Endothelial cell of umbilical vein (primary cell): ENCODE results near the gene COMMD9. TPM values are rescaled to one million over a fixed set of nuclear protein-coding genes. Genes with fewer than 3 reads are reported as not detected.

Source experiments
- BruUV-seq: library from RNA; stranded (reverse); fragments of 400-500 nt; replicated peaks from 2 replicates; lab custom pipeline; 2021; lab: Mats Ljungman, UMichigan
- CTCF ChIA-PET: fragments of 300-600, 350-600 bp; sonication (Branson Sonifier 250); formaldehyde crosslinking; loops from one replicate; lab custom pipeline; 2021; ENCODE audit warnings: antibody characterized with exemption, inconsistent platforms; lab: Charles Lee
- POLR2A ChIA-PET: fragments of 300-600, 350-600 bp; sonication (Branson Sonifier 250); formaldehyde crosslinking; loops from one replicate; lab custom pipeline; 2021; ENCODE audit warnings: antibody characterized with exemption, inconsistent platforms; lab: Charles Lee
- DNase-seq: peaks from one replicate; pipeline ENCODE4 v3.0.0-alpha.2; 2011; ENCODE audit warnings: low read depth, low spot score
- FAIRE-seq: peaks from 2 replicates; lab custom pipeline; 2011; peaks lifted over from hg19 to GRCh38; lab: Jason Lieb, UNC
- H2AFZ ChIP-seq: 2 replicates; pipeline ENCODE4 v1.6.0; 2012; ENCODE audit warnings: low read depth, low read length, control low read depth, inconsistent platforms
- H3K27ac ChIP-seq: 2 replicates; pipeline ENCODE4 v1.5.1; 2011; ENCODE audit warnings: low read depth, mild to moderate bottlenecking, control low read depth, low read length, moderate library complexity; ENCODE audit not compliant: insufficient read depth
- H3K27me3 ChIP-seq, 2 experiments: 2 replicates each; pipeline versions ENCODE4 v1.6.0 to v1.6.1; 2011; ENCODE audit warnings: low read length in 2 of 2, mixed read lengths in 1 of 2; ENCODE audit not compliant: control insufficient read depth in 2 of 2, insufficient read depth in 2 of 2
- H3K36me3 ChIP-seq, 2 experiments: 2 replicates in 1 of 2; 3 replicates in 1 of 2; pipeline ENCODE4 v1.5.1; 2011; ENCODE audit warnings: low read length in 2 of 2, mild to moderate bottlenecking in 1 of 2, moderate library complexity in 1 of 2; ENCODE audit not compliant: control insufficient read depth in 2 of 2, insufficient read depth in 2 of 2; ENCODE audit errors: extremely low read depth in 1 of 2
- H3K4me1 ChIP-seq: 3 replicates; pipeline ENCODE4 v1.5.1; 2011; ENCODE audit warnings: mild to moderate bottlenecking, low read length; ENCODE audit not compliant: control insufficient read depth, insufficient read depth; ENCODE audit errors: extremely low read depth
- H3K4me2 ChIP-seq: 2 replicates; pipeline ENCODE4 v1.6.1; 2011; ENCODE audit warnings: low read length, control low read depth, mixed read lengths; ENCODE audit not compliant: insufficient read depth
- H3K4me3 ChIP-seq, 3 experiments: fragments of 200-600 bp in 1 of 3; sonication (generic), shearing (Covaris generic) in 1 of 3; replicated peaks in 1 of 3; 2 replicates each; pipeline ENCODE4 v1.5.1; 2011 to 2016; ENCODE audit warnings: control low read depth in 3 of 3, low read length in 3 of 3, mild to moderate bottlenecking in 2 of 3, inconsistent platforms in 1 of 3, low read depth in 1 of 3, moderate library complexity in 1 of 3; ENCODE audit not compliant: insufficient read depth in 1 of 3
- H3K79me2 ChIP-seq: 2 replicates; pipeline ENCODE4 v1.6.0; 2012; ENCODE audit warnings: low read length, inconsistent platforms; ENCODE audit not compliant: control insufficient read depth, insufficient read depth
- H3K9ac ChIP-seq: replicated peaks from 2 replicates; pipeline ENCODE3; 2011; ENCODE audit warnings: low read length, control low read depth; ENCODE audit not compliant: insufficient read depth; ENCODE audit errors: extremely low read depth
- H3K9me1 ChIP-seq: replicated peaks from 3 replicates; pipeline ENCODE4 v1.6.0; 2011; ENCODE audit warnings: mild to moderate bottlenecking, low read length; ENCODE audit not compliant: control insufficient read depth, insufficient read depth; ENCODE audit errors: extremely low read depth
- H3K9me3 ChIP-seq: replicated peaks from 2 replicates; pipeline ENCODE4 v1.5.1; 2012; ENCODE audit warnings: low read length, inconsistent platforms; ENCODE audit not compliant: control insufficient read depth, insufficient read depth
- H4K20me1 ChIP-seq: replicated peaks from 2 replicates; pipeline ENCODE3; 2011; ENCODE audit warnings: mild to moderate bottlenecking, low read length; ENCODE audit not compliant: control insufficient read depth, insufficient read depth; ENCODE audit errors: extremely low read depth
- EZH2 ChIP-seq: IDR thresholded peaks from 2 replicates; pipeline ENCODE4 v1.6.1; 2012; ENCODE audit warnings: borderline replicate concordance, low read depth, mild to moderate bottlenecking, moderate library complexity, low read length, inconsistent platforms; ENCODE audit not compliant: severe bottlenecking
- FOS ChIP-seq: IDR thresholded peaks from 2 replicates; pipeline ENCODE4 v1.6.1; 2011; ENCODE audit warnings: mild to moderate bottlenecking, low read length, moderate library complexity, borderline replicate concordance; ENCODE audit not compliant: insufficient read depth
- GATA2 ChIP-seq: IDR thresholded peaks from 2 replicates; pipeline ENCODE4 v1.7.0; 2011; ENCODE audit warnings: low read depth, mild to moderate bottlenecking, moderate library complexity, mixed read lengths, low read length; ENCODE audit not compliant: insufficient read length, insufficient read depth
- JUN ChIP-seq: IDR thresholded peaks from 2 replicates; pipeline ENCODE4 v1.6.1; 2011; ENCODE audit warnings: borderline replicate concordance, low read depth; ENCODE audit not compliant: insufficient read length, insufficient read depth
- MAX ChIP-seq: IDR thresholded peaks from 2 replicates; pipeline ENCODE4 v1.6.1; 2011; ENCODE audit not compliant: insufficient read depth, insufficient read length
- MYC ChIP-seq: IDR thresholded peaks from one replicate; pipeline ENCODE4 v1.6.1; 2011; ENCODE audit warnings: mild to moderate bottlenecking, low read depth, low read length
- POLR2A ChIP-seq: IDR thresholded peaks from 2 replicates; pipeline ENCODE4 v1.6.1; 2012; ENCODE audit warnings: low read depth, mild to moderate bottlenecking, control low read depth, low read length
- POLR2AphosphoS5 ChIP-seq: IDR thresholded peaks from 2 replicates; pipeline ENCODE4 v1.6.1; 2012; ENCODE audit warnings: low read depth, mild to moderate bottlenecking, control low read depth, low read length, moderate library complexity; ENCODE audit not compliant: insufficient read depth
- dilution Hi-C: fragments of 300-500 bp; cut with MboI; formaldehyde crosslinking; loops from one replicate; pipeline ENCODE4 v1.15.0; 2019; ENCODE audit warnings: low sequenced_read_pairs; ENCODE audit not compliant: extremely low pct_ligation_motif_present
- intact Hi-C: fragments of 100-400 bp; cut with micrococcal nuclease; formaldehyde crosslinking; loops from one replicate; pipeline ENCODE4 v1.10.0; 2022
- polyA plus RNA-seq, 4 experiments: library from polyadenylated mRNA; depleted of rRNA in 3 of 4; stranded (reverse) in 3 of 4; unstranded in 1 of 4; fragments of >200 nt; gene quantifications; 2 replicates each; pipeline versions ENCODE4 v1.2.1 to v1.2.3, GENCODE V29; 2011 to 2012; ENCODE audit warnings: missing spikeins in 1 of 4
- total RNA-seq: library from RNA; stranded (reverse); gene quantifications from 2 replicates; pipeline ENCODE4 v1.2.3, GENCODE V29; 2021
- TF ChIP-seq, protein P1 (sequence below), 2 donors: IDR thresholded peaks; 1 replicate in 1 of 2; 2 replicates in 1 of 2; pipeline ENCODE4 v1.5.1; 2011; ENCODE audit warnings: low read length in 2 of 2, mild to moderate bottlenecking in 2 of 2, moderate library complexity in 2 of 2, control low read depth in 1 of 2, inconsistent platforms in 1 of 2, low read depth in 1 of 2; ENCODE audit not compliant: insufficient read depth in 1 of 2; ENCODE audit errors: extremely low read depth in 1 of 2

Gene COMMD9
- total and polyA plus RNA-seq, 2 donors (not counting 3 experiments of a cell fraction or from before 2014, with no cell fraction given), result 65.1 to 78.9 TPM

- FAIRE-seq, result no peak
- POLR2A ChIA-PET, result no interaction called here
- CTCF ChIA-PET, result interaction anchor here (0.9 to 4.2 kb wide), 6 partner anchors 8 to 452 kb away, joined by 3 to 24 read pairs (median 6); no protein-coding TSS in a partner anchor
- no peak overlapping the region for H3K4me3 ChIP-seq
- no peak for DNase-seq
- H3K27me3 ChIP-seq, result no peaks in the 10 kb centered on the region
- H3K4me2 ChIP-seq, result no peak overlapping the region
- no peak overlapping the region for H2AFZ ChIP-seq
- no TSS peak for BruUV-seq
- H3K4me1 ChIP-seq, result peaks cover 3% of the 10 kb centered on the region
- intact Hi-C loops (no loop called here), dilution Hi-C loops (loop anchor here (25.0 kb wide), 2 partner anchors 462 to 662 kb away; partner anchors contain the start of gene FJX1)
- TF ChIP-seq MYC, result no peak
- TF ChIP-seq, protein P1, sequence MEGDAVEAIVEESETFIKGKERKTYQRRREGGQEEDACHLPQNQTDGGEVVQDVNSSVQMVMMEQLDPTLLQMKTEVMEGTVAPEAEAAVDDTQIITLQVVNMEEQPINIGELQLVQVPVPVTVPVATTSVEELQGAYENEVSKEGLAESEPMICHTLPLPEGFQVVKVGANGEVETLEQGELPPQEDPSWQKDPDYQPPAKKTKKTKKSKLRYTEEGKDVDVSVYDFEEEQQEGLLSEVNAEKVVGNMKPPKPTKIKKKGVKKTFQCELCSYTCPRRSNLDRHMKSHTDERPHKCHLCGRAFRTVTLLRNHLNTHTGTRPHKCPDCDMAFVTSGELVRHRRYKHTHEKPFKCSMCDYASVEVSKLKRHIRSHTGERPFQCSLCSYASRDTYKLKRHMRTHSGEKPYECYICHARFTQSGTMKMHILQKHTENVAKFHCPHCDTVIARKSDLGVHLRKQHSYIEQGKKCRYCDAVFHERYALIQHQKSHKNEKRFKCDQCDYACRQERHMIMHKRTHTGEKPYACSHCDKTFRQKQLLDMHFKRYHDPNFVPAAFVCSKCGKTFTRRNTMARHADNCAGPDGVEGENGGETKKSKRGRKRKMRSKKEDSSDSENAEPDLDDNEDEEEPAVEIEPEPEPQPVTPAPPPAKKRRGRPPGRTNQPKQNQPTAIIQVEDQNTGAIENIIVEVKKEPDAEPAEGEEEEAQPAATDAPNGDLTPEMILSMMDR (IDR thresholded peaks at IDR 0.05; ENCODE audit: extremely low read depth in 1 of 2, insufficient read depth in 1 of 2, low read depth in 1 of 2, low read length in 2 of 2), result no peak
- TF ChIP-seq EZH2, result no peak
- no peak for TF ChIP-seq MAX
- TF ChIP-seq POLR2A, result no peak
- TF ChIP-seq POLR2AphosphoS5, result no peak
- no peak for TF ChIP-seq FOS
- TF ChIP-seq JUN, result no peak
- TF ChIP-seq GATA2, result no peak
- no peaks in the 10 kb centered on the region for H3K9me1 ChIP-seq
- no peaks in the 10 kb centered on the region for H3K79me2 ChIP-seq
- H3K9ac ChIP-seq, result no peak overlapping the region
- no peak overlapping the region for H3K27ac ChIP-seq
- H4K20me1 ChIP-seq, result no peaks in the 10 kb centered on the region
- H3K9me3 ChIP-seq, result no peaks in the 10 kb centered on the region
- peaks cover 4 to 10% of the 10 kb centered on the region in 2 experiments for H3K36me3 ChIP-seq
Measured at GRCh38 chr11:36274414-36274813, 14.8 kb downstream of the COMMD9 start.
